ENCODE results near the gene GPATCH2L. TPM values are rescaled to one million over a fixed set of nuclear protein-coding genes. Genes with fewer than 3 reads are reported as not detected.

The GPATCH2L gene
- total and polyA plus RNA-seq, 7 donors: 1.8 to 76.4 (median 40.7) TPM

DNA sequence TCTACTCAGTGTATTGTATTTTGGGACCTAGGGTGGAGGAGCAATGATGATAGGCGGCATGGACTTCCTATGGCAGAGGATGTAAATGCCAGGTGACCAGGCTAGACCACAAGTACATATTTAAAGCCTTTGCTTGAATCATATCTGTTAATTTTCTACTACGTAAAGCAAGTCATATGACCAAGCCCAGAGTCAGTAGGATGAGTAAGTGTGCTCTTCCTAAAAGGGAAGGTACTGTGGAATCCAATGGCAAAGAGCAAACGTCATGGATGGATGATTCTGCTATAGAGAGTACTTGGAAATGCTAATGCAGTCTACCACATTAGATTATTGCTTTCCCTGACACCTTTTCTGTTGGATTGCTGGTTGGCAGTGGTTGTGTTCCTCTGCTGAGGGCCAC lies 16.8 kb downstream of the GPATCH2L start:
- Histone ChIP-seq H3K36me3 (peaks cover 9 to 51% (median 23%) of the 10 kb centered on the region in 4 donors), H3K4me1 (peaks cover 0 to 13% (median 8%) of the 10 kb centered on the region in 4 donors), H3K9me3 (no peaks in the 10 kb centered on the region), H3K27me3 (no peaks in the 10 kb centered on the region), H3K27ac (no peak overlapping the region), H3K4me3 (no peak overlapping the region)
- 97% methylated on average over 3 of the region's 3 CpGs for WGBS, 2 donors
- no peak for DNase-seq
- TF ChIP-seq POLR2A (IDR thresholded peaks at IDR 0.05): no peak
- TF ChIP-seq, protein P1, sequence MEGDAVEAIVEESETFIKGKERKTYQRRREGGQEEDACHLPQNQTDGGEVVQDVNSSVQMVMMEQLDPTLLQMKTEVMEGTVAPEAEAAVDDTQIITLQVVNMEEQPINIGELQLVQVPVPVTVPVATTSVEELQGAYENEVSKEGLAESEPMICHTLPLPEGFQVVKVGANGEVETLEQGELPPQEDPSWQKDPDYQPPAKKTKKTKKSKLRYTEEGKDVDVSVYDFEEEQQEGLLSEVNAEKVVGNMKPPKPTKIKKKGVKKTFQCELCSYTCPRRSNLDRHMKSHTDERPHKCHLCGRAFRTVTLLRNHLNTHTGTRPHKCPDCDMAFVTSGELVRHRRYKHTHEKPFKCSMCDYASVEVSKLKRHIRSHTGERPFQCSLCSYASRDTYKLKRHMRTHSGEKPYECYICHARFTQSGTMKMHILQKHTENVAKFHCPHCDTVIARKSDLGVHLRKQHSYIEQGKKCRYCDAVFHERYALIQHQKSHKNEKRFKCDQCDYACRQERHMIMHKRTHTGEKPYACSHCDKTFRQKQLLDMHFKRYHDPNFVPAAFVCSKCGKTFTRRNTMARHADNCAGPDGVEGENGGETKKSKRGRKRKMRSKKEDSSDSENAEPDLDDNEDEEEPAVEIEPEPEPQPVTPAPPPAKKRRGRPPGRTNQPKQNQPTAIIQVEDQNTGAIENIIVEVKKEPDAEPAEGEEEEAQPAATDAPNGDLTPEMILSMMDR (IDR thresholded peaks at IDR 0.05): no peak
- no peak for TF ChIP-seq POLR2AphosphoS5 (IDR thresholded peaks at IDR 0.05)
- TF ChIP-seq EP300 (IDR thresholded peaks at IDR 0.05): no peak
- intact Hi-C loops (cut with DNase I): no loop called here

DNA sequence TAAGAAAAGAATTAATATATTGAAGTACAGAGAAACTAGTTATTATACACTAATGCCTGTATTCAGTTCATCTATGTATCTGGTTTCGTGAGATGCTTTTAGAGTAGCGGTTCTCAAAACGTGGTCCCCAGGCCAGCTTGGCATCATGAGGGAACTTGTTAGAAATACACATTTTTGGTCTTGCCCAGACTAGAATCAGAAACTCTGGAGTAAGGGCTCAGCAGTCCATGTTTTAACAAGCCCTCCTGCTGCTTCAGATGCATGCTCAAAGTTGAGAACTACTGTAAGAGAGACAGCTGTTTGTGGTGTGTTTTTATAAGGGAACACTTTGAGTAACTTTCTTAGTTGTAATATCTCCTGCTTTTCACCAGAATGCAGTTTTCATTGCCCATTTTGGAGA lies 18.1 kb downstream of the GPATCH2L start:
- DNase-seq: no peak
- intact Hi-C loops (cut with DNase I): no loop called here
- no peaks in the 10 kb centered on the region for H3K9me3 ChIP-seq
- no peak overlapping the region for H3K4me3 ChIP-seq
- H3K27ac ChIP-seq: no peak overlapping the region
- H3K27me3 ChIP-seq: no peaks in the 10 kb centered on the region
- TF ChIP-seq POLR2A (IDR thresholded peaks at IDR 0.05): no peak
- no peak for TF ChIP-seq POLR2AphosphoS5 (IDR thresholded peaks at IDR 0.05)
- TF ChIP-seq EP300 (IDR thresholded peaks at IDR 0.05): no peak
- TF ChIP-seq, protein P1 (IDR thresholded peaks at IDR 0.05): no peak
- 95 to 97% methylated on average over 3 of the region's 3 CpGs for WGBS, 2 donors
- peaks cover 0 to 4% (median 1%) of the 10 kb centered on the region in 4 donors for H3K4me1 ChIP-seq
- H3K36me3 ChIP-seq: peaks cover 9 to 61% (median 23%) of the 10 kb centered on the region in 4 donors

DNA sequence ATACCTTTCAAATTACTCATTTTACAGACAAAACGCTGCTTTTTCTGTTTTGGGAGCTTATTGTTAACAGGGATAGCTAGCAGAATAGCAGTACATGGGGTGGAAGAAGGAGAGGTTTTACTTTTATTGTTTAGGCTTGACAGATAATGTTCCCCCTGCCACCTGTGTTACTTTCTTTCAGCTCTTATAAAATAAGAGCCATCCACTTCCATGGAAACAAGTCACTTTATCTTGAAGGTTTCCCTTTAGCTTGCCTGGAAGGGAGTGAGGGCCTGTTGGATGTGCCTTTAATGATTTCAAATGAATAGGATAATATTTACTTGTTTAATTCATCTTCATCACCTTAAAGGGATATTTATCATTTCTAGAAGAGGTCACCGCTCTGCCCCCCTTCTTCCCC lies 23.3 kb downstream of the GPATCH2L start:
- no peak overlapping the region for H3K4me3 ChIP-seq
- peaks cover 0 to 20% (median 7%) of the 10 kb centered on the region in 4 donors for H3K4me1 ChIP-seq
- no peaks in the 10 kb centered on the region for H3K27me3 ChIP-seq
- WGBS, 2 donors: 90 to 95% methylated on average over 2 of the region's 2 CpGs
- no peak for TF ChIP-seq POLR2A (IDR thresholded peaks at IDR 0.05)
- TF ChIP-seq, protein P1 (IDR thresholded peaks at IDR 0.05): no peak
- TF ChIP-seq EP300 (IDR thresholded peaks at IDR 0.05): no peak
- TF ChIP-seq POLR2AphosphoS5 (IDR thresholded peaks at IDR 0.05): no peak
- peaks cover 8 to 67% (median 17%) of the 10 kb centered on the region in 4 donors for H3K36me3 ChIP-seq
- DNase-seq: no peak
- peak overlapping the region in 2 of 4 donors; percentile 13 to 52 for H3K27ac ChIP-seq
- H3K9me3 ChIP-seq: no peaks in the 10 kb centered on the region
- intact Hi-C loops (cut with DNase I): no loop called here

DNA sequence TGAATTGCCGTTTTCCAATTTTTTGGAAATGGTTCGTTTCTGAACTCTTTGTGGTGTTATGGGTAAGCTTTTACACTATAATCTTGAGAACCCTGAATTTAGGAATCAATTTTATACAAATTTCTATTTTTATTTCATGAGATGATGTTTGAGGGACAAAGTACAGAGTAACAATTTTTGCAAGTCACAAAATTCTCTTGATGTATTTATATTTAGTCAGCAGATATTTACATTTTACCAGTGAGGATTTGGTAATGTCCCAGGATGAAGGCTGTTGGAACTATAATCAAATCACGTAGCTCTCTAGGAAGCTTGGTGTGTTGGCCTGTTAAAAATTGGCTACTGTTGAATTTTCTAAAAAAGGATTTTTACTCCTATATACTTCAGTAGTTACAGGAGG lies 24.2 kb downstream of the GPATCH2L start:
- 88 to 90% methylated on average over 3 of the region's 3 CpGs for WGBS, 2 donors

DNA sequence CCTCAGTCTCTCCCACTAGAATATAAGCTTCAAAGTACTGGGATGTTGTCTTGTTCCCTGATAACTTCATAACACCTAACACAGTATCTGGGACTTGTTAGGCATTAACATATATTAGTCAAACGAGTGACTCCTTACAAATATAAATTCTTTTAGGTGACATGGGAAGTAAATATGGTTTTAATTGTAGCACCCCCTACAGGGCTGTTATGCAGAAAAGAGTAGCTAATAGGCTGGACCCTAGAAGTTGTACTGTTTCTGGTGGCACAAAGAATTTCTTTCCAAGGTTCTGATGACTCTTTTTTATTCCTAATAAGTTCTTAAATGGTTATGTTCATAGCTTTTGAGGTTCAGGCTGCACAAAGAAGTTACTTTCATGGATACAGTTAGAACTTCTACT lies 29.8 kb downstream of the GPATCH2L start:
- Histone ChIP-seq H3K27me3 (no peaks in the 10 kb centered on the region), H3K36me3 (peaks cover 13 to 75% (median 29%) of the 10 kb centered on the region in 4 donors), H3K4me3 (no peak overlapping the region), H3K27ac (no peak overlapping the region), H3K9me3 (no peaks in the 10 kb centered on the region), H3K4me1 (peaks cover 0 to 5% (median 1%) of the 10 kb centered on the region in 4 donors)
- DNase-seq: no peak
- 79 to 83% methylated on average over 1 of the region's 1 CpG for WGBS, 2 donors
- intact Hi-C loops (cut with DNase I): no loop called here
- TF ChIP-seq, protein P1 (IDR thresholded peaks at IDR 0.05): no peak
- no peak for TF ChIP-seq EP300 (IDR thresholded peaks at IDR 0.05)
- no peak for TF ChIP-seq POLR2A (IDR thresholded peaks at IDR 0.05)
- TF ChIP-seq POLR2AphosphoS5 (IDR thresholded peaks at IDR 0.05): no peak

More for the DNA sequence above, 24.2 kb downstream of the GPATCH2L start:
- peak overlapping the region in 3 of 4 donors; percentile 13 to 56 (median 52) for H3K27ac ChIP-seq
- no peak overlapping the region for H3K4me3 ChIP-seq
- no peak for TF ChIP-seq POLR2AphosphoS5 (IDR thresholded peaks at IDR 0.05)
- H3K36me3 ChIP-seq: peaks cover 8 to 75% (median 21%) of the 10 kb centered on the region in 4 donors
- no peak for DNase-seq
- no peaks in the 10 kb centered on the region for H3K9me3 ChIP-seq
- H3K4me1 ChIP-seq: peaks cover 0 to 20% (median 7%) of the 10 kb centered on the region in 4 donors
- intact Hi-C loops (cut with DNase I): no loop called here
- no peaks in the 10 kb centered on the region for H3K27me3 ChIP-seq
